ENCODE measurements around the gene PRDM9.

The PRDM9 gene

GRCh38 chr5:23528677-23529076 is 21.3 kb downstream of the PRDM9 start:
- no peak for DNase-seq

GRCh38 chr5:23530571-23530970 is 23.2 kb downstream of the PRDM9 start:
- DNase-seq = no peak

GRCh38 chr5:23571059-23571458 is 63.6 kb downstream of the PRDM9 start:
- DNase-seq = no peak

Measured in CD4-positive, alpha-beta T cell treated with Interleukin-17A for 1 hour (primary cell).